ENCODE data around the gene CDH22. TPM values are rescaled to one million over a fixed set of nuclear protein-coding genes. Genes with fewer than 3 reads are reported as not detected.

The CDH22 gene
- total RNA-seq, 1 experiment from 2014 or later: not detected

Other genes starting within 250 kb of the CDH22 start
- 30.6 TPM for gene NCOA5, start 218.5 kb downstream of the CDH22 start, total RNA-seq (2021; ENCODE audit: unreplicated experiment)
- 14.1 TPM for gene CD40, start 190.2 kb downstream of the CDH22 start, total RNA-seq (2021; ENCODE audit: unreplicated experiment)
- gene ELMO2, start 98.1 kb upstream of the CDH22 start, total RNA-seq (2021; ENCODE audit: unreplicated experiment): 40.4 TPM
- gene ZNF334, start 205.1 kb upstream of the CDH22 start, total RNA-seq (2021; ENCODE audit: unreplicated experiment): 0.28 TPM
- not detected for gene OCSTAMP, start 242.2 kb upstream of the CDH22 start, total RNA-seq (2021; ENCODE audit: unreplicated experiment)